Left lung (tissue), 10 donors: ENCODE measurements around the gene POLL. TPM values are rescaled to one million over a fixed set of nuclear protein-coding genes. Genes with fewer than 3 reads are reported as not detected.

ENCODE experiments used
- ATAC-seq: fragments of 200-7000 bp; cut with Tn5 transposase; one replicate; pipeline ENCODE4 v1.9.1; 2020; ENCODE audit warnings: moderate library complexity
- DNase-seq, 4 donors: peaks; one replicate each; pipeline ENCODE4 v3.0.0-alpha.2; 2013 to 2020
- H3K27ac ChIP-seq, 2 donors: fragments of 200-600 bp; sonication (generic) in 1 of 2; one replicate each; pipeline versions ENCODE4 v1.5.0 to v1.8.0; 2020 to 2021
- H3K27me3 ChIP-seq, 2 donors: fragments of 200-600 bp; sonication (generic) in 1 of 2; one replicate each; pipeline versions ENCODE4 v1.5.0 to v1.8.0; 2020 to 2021
- H3K36me3 ChIP-seq, 2 donors: fragments of 200-600 bp; sonication (generic) in 1 of 2; one replicate each; pipeline versions ENCODE4 v1.5.0 to v1.8.0; 2020 to 2021
- H3K4me1 ChIP-seq, 2 donors: fragments of 200-600 bp; one replicate each; pipeline ENCODE4 v1.8.0; 2021
- H3K4me3 ChIP-seq, 2 donors: fragments of 200-600 bp; sonication (generic) in 1 of 2; one replicate each; pipeline versions ENCODE4 v1.5.0 to v1.8.0; 2020 to 2021; ENCODE audit warnings: mild to moderate bottlenecking in 1 of 2
- H3K9me3 ChIP-seq, 2 donors: fragments of 200-600 bp; sonication (generic) in 1 of 2; one replicate each; pipeline versions ENCODE4 v1.5.0 to v1.8.0; 2020 to 2021
- intact Hi-C, 2 donors: fragments of 100-400 bp; cut with DNase I; formaldehyde crosslinking; loops; one replicate each; pipeline versions ENCODE4 v1.11.2 to v1.14.2; 2022
- polyA plus RNA-seq, 6 donors: library from polyadenylated mRNA; unstranded; fragments of 120-200 nt; gene quantifications; one replicate each; pipeline ENCODE4 v1.2.1, GENCODE V29; 2013; ENCODE audit not compliant: insufficient read length in 6 of 6
- total RNA-seq, 2 donors: library from RNA; stranded (reverse); fragmentation: NEBNext Ultra II Directional; extraction: Animal tissue kit (Norgen Biotek cat#: 25700); gene quantifications; one replicate each; pipeline ENCODE4 v1.2.1, GENCODE V29; 2021
- TF ChIP-seq, protein P1 (sequence below), 2 donors: fragments of 200-600 bp; sonication (generic) in 1 of 2; IDR thresholded peaks; one replicate each; pipeline versions ENCODE4 v1.5.0 to v1.8.0; 2021; ENCODE audit warnings: antibody characterized with exemption in 2 of 2
- donor health status: DM: no; HTN: yes; CAD: no.
- donor health status: DM: no; HTN: no; CAD: no.

POLL gene
- total and polyA plus RNA-seq, 8 donors, result 22.2 to 39.0 (median 34.4) TPM

DNA sequence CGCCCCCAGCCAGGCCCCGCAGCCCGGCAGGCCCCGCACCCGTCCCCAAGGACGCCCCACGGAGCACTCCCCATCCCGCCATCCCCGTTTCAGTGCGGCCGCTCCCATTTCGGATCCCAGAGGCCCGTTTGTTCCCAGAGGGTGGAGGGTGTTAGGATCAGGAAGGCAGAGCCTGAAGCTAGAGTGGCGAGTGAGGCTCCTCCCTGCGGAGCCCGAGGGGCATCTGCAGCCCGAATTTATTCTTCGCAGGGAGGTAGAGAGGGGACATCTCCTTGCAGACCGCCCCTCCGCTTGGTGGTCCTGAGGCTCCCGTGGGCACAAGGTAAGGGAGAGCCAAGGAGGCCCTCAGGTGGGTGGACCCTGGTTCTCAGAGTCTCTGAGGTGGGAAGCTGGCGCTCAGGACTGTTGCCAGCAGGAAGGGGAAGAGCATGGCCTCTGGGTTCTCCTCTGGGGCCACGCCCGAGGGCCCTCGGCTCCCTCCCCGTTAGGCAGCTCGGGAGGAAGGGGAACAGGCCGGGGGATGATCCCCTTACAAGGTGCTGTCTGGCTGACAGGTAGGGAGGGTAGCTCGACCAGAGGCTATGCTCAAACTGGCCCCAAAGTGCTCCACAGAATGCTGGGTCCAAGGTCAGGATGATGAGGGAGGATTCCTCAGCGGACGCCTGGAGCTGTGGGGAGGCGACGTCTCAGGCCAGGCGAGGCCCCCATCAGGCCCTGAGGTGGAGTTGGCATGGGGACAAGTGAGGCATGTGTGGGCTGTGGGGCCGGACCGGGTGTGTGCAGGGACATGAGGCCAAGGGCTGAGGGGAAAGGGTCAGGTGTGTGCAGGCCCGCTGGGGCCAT lies 17.4 kb downstream of the POLL start:
- no peak overlapping the region for H3K27ac ChIP-seq
- H3K9me3 ChIP-seq, result peaks cover 0 to 7% of the 10 kb centered on the region in 2 donors
- peak overlapping the region; percentile 25 to 54 for H3K4me3 ChIP-seq
- ATAC-seq, result peak; percentile 32
- peaks cover 31 to 53% of the 10 kb centered on the region in 2 donors for H3K27me3 ChIP-seq
- peaks cover 13 to 25% of the 10 kb centered on the region in 2 donors for H3K4me1 ChIP-seq
- peak in 1 of 4 donors; percentile 84 for DNase-seq
- intact Hi-C loops, result no loop called here
- no peaks in the 10 kb centered on the region for H3K36me3 ChIP-seq
- TF ChIP-seq, protein P1, sequence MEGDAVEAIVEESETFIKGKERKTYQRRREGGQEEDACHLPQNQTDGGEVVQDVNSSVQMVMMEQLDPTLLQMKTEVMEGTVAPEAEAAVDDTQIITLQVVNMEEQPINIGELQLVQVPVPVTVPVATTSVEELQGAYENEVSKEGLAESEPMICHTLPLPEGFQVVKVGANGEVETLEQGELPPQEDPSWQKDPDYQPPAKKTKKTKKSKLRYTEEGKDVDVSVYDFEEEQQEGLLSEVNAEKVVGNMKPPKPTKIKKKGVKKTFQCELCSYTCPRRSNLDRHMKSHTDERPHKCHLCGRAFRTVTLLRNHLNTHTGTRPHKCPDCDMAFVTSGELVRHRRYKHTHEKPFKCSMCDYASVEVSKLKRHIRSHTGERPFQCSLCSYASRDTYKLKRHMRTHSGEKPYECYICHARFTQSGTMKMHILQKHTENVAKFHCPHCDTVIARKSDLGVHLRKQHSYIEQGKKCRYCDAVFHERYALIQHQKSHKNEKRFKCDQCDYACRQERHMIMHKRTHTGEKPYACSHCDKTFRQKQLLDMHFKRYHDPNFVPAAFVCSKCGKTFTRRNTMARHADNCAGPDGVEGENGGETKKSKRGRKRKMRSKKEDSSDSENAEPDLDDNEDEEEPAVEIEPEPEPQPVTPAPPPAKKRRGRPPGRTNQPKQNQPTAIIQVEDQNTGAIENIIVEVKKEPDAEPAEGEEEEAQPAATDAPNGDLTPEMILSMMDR (IDR thresholded peaks at IDR 0.05), result peak in 1 of 2 donors; percentile 51

DNA sequence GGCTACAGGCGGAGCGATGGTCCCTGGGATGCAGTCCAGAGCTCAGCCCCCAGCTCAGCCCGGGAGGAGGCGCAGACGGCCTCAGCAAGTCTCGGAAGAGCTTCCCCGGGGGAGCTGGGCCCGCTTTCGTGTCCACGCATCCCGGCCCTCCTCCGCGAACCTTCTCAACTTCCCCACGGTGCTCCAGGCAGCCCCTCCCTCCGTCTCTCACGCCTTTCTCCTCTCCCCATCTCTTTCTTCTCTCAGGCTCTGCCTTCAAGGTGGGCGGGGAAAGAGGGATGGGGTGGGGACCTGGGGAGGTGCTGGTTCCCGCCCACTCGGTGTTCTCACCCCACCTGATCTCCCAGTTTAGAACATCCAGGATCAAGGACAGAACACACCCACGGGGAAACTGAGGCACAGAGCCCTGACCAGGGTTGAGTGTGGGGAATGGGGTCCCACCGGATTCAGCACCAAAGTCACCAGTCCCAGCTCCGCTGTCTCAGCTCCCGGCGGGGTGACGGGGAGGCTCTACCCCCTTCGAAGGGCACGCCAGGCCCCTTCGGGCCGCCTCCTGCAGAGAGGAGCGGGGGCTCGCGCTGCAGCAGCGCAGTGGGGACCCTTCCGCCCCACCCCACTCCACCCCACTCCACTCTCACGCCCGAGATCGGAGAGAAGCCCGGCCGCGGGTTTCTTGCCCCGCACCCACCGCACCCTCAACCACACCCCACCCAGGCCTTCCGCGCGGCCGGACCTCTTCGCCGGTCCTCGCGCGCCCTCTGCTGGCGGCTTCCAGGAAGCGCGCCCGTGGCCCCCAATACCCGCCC lies 18.2 kb downstream of the POLL start:
- intact Hi-C loops, result loop anchor here in 1 of 2 donors (5.0 kb wide), 1 partner anchor 353 kb away; no protein-coding TSS in a partner anchor

DNA sequence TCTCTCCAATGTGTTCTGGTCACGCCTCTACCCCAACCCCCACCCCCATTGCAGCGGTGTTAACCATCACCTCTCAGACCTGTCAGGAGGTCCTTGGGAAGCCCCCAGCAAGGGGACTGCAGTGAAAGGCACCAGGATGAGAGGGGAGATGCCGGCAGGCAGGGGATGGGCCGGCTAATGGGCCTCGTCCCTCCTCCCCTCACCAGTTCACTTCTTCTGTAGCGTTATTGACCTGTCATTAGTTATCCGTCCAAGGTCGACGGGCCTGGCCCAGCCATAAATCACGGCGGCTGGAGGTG lies 18.8 kb downstream of the POLL start:
- no peak for ATAC-seq
- intact Hi-C loops, result loop anchor here in 1 of 2 donors (5.0 kb wide), 1 partner anchor 352 kb away; no protein-coding TSS in a partner anchor

More for the DNA sequence above, 18.2 kb downstream of the POLL start:
- TF ChIP-seq, protein P1 (IDR thresholded peaks at IDR 0.05), result peak; percentile 94 to 96
- peak; percentile 98 for ATAC-seq
- peaks cover 0 to 7% of the 10 kb centered on the region in 2 donors for H3K9me3 ChIP-seq
- no peak overlapping the region for H3K27ac ChIP-seq
- no peaks in the 10 kb centered on the region for H3K36me3 ChIP-seq
- H3K27me3 ChIP-seq, result peaks cover 31 to 62% of the 10 kb centered on the region in 2 donors
- peak; percentile 79 to 98 (median 85) for DNase-seq
- H3K4me3 ChIP-seq, result peak overlapping the region; percentile 25 to 54
- peaks cover 13 to 25% of the 10 kb centered on the region in 2 donors for H3K4me1 ChIP-seq

DNA sequence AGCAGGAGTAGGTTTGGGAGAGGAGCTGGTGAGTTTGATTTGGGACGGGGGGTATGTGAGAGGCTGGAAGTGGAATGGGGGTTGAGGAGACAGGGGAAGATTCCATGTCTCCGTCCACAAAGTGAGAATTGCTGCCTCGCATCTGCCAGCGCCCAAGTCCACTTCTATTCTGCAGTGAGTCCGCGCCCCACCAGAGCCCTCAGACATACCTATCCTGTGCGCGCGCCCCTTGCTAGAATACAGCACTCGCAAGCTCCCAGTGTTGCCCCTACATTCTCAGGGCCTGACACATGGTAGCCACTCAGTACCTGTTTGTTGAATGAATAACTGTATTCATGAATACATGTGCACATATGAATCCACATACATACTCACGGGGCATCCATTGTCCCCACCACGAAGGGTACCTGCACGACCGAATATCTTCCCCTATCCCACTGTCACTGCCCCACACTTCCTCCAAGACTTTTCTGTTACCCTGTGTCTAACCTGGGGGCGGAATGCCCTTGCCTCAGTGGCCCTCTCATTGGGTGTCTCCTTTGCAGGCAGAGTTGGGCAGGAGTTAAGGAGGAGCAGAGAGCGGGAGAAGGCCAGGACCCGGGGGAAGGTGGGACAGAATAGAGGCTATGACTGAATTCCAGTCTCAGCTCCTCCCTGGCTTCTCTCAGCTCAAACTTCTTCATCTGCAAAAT lies 19.9 kb downstream of the POLL start:
- DNase-seq (no peak), ATAC-seq (no peak)
- Histone ChIP-seq H3K9me3 (peaks cover 0 to 7% of the 10 kb centered on the region in 2 donors), H3K4me3 (no peak overlapping the region), H3K27me3 (peaks cover 31 to 78% of the 10 kb centered on the region in 2 donors), H3K4me1 (peaks cover 13 to 25% of the 10 kb centered on the region in 2 donors), H3K27ac (no peak overlapping the region), H3K36me3 (no peaks in the 10 kb centered on the region)
- TF ChIP-seq, protein P1 (IDR thresholded peaks at IDR 0.05), result no peak
- intact Hi-C loops, result loop anchor here in 1 of 2 donors (5.0 kb wide), 1 partner anchor 351 kb away; no protein-coding TSS in a partner anchor

More for the DNA sequence above, 18.8 kb downstream of the POLL start:
- Histone ChIP-seq H3K27ac (no peak overlapping the region), H3K4me3 (peak overlapping the region in 1 of 2 donors; percentile 54), H3K36me3 (no peaks in the 10 kb centered on the region), H3K4me1 (peaks cover 13 to 25% of the 10 kb centered on the region in 2 donors), H3K9me3 (peaks cover 0 to 7% of the 10 kb centered on the region in 2 donors), H3K27me3 (peaks cover 31 to 67% of the 10 kb centered on the region in 2 donors)
- TF ChIP-seq, protein P1 (IDR thresholded peaks at IDR 0.05), result no peak
- DNase-seq, result no peak
